ENCODE measurements around the gene CDH13.

Gene CDH13

GRCh38 chr16:83051451-83051850 is 424.7 kb downstream of the CDH13 start:
- ATAC-seq: no peak
- TF ChIP-seq BACH2 (CRISPR knock-in tag; IDR thresholded peaks at IDR 0.05; ENCODE audit: borderline replicate concordance) (no peak), ZNF8 (CRISPR knock-in tag; IDR thresholded peaks at IDR 0.05) (no peak), POU6F1 (CRISPR knock-in tag; IDR thresholded peaks at IDR 0.05; ENCODE audit: borderline replicate concordance, low read depth) (no peak), GLIS3 (CRISPR knock-in tag; IDR thresholded peaks at IDR 0.05) (no peak), PPARA (CRISPR knock-in tag; IDR thresholded peaks at IDR 0.05; ENCODE audit: borderline replicate concordance) (no peak), TOX (CRISPR knock-in tag; IDR thresholded peaks at IDR 0.05; ENCODE audit: borderline replicate concordance) (no peak), OSR1 (CRISPR knock-in tag; IDR thresholded peaks at IDR 0.05) (no peak), TSHZ2 (CRISPR knock-in tag; IDR thresholded peaks at IDR 0.05) (no peak), TCF4 (CRISPR knock-in tag; IDR thresholded peaks at IDR 0.05; ENCODE audit: borderline replicate concordance) (no peak), ESRRG (CRISPR knock-in tag; IDR thresholded peaks at IDR 0.05) (no peak), ZFP3 (CRISPR knock-in tag; IDR thresholded peaks at IDR 0.05) (no peak), SNAI2 (CRISPR knock-in tag; IDR thresholded peaks at IDR 0.05) (no peak)

- ATAC-seq: no peak
- TF ChIP-seq TCF4 (CRISPR knock-in tag; IDR thresholded peaks at IDR 0.05; ENCODE audit: borderline replicate concordance): no peak
- TF ChIP-seq ZNF565 (CRISPR knock-in tag; conservative IDR thresholded peaks at IDR 0.05; ENCODE audit: low read depth): no peak
- no peak for TF ChIP-seq TOX (CRISPR knock-in tag; IDR thresholded peaks at IDR 0.05; ENCODE audit: borderline replicate concordance)
- TF ChIP-seq CSRNP3 (CRISPR knock-in tag; IDR thresholded peaks at IDR 0.05): no peak
- TF ChIP-seq BACH2 (CRISPR knock-in tag; IDR thresholded peaks at IDR 0.05; ENCODE audit: borderline replicate concordance): no peak
- TF ChIP-seq PATZ1 (CRISPR knock-in tag; IDR thresholded peaks at IDR 0.05; ENCODE audit: borderline replicate concordance): no peak
- TF ChIP-seq ARNTL (CRISPR knock-in tag; IDR thresholded peaks at IDR 0.05; ENCODE audit: borderline replicate concordance, low read depth): no peak
- TF ChIP-seq CREB5 (CRISPR knock-in tag; IDR thresholded peaks at IDR 0.05; ENCODE audit: low read depth): no peak
- TF ChIP-seq GLIS3 (CRISPR knock-in tag; IDR thresholded peaks at IDR 0.05): no peak
- TF ChIP-seq PPARA (CRISPR knock-in tag; IDR thresholded peaks at IDR 0.05; ENCODE audit: borderline replicate concordance): no peak
- TF ChIP-seq ZFP3 (CRISPR knock-in tag; IDR thresholded peaks at IDR 0.05): no peak
- TF ChIP-seq ZC3H10 (CRISPR knock-in tag; IDR thresholded peaks at IDR 0.05): no peak
- TF ChIP-seq CSDC2 (CRISPR knock-in tag; IDR thresholded peaks at IDR 0.05): no peak
- TF ChIP-seq ZNF8 (CRISPR knock-in tag; IDR thresholded peaks at IDR 0.05): no peak
- TF ChIP-seq SNAI2 (CRISPR knock-in tag; IDR thresholded peaks at IDR 0.05): no peak
- no peak for TF ChIP-seq RARB (CRISPR knock-in tag; IDR thresholded peaks at IDR 0.05)
- TF ChIP-seq OSR1 (CRISPR knock-in tag; IDR thresholded peaks at IDR 0.05): no peak
Measured at GRCh38 chr16:83054283-83054682, 427.5 kb downstream of the CDH13 start.

- TF ChIP-seq ZC3H10 (CRISPR knock-in tag; IDR thresholded peaks at IDR 0.05) (no peak), ZNF8 (CRISPR knock-in tag; IDR thresholded peaks at IDR 0.05) (no peak), CSDC2 (CRISPR knock-in tag; IDR thresholded peaks at IDR 0.05) (no peak), OSR1 (CRISPR knock-in tag; IDR thresholded peaks at IDR 0.05) (no peak), GLIS3 (CRISPR knock-in tag; IDR thresholded peaks at IDR 0.05) (no peak), ISL1 (CRISPR knock-in tag; IDR thresholded peaks at IDR 0.05) (no peak), ZNF70 (CRISPR knock-in tag; IDR thresholded peaks at IDR 0.05) (no peak), PPARA (CRISPR knock-in tag; IDR thresholded peaks at IDR 0.05; ENCODE audit: borderline replicate concordance) (no peak), ESRRG (CRISPR knock-in tag; IDR thresholded peaks at IDR 0.05) (no peak)
- ATAC-seq: no peak
Measured at GRCh38 chr16:83058376-83058775, 431.6 kb downstream of the CDH13 start.

Data from SK-N-SH treated with all-trans-retinoic acid at 6 μM for 48 hours (cell line).